HepG2 (cell line): Measurements from ENCODE around the gene ZNF587B. TPM values are rescaled to one million over a fixed set of nuclear protein-coding genes. Genes with fewer than 3 reads are reported as not detected.

ENCODE experiments used
- AKAP8 ChIP-seq: sonication (generic); formaldehyde crosslinking; IDR thresholded peaks from 2 replicates; pipeline ENCODE4 v1.5.1; 2020; ENCODE audit warnings: mild to moderate bottlenecking, missing genetic modification reagents
- CHD4 ChIP-seq: fragments of 200-600 bp; sonication (generic); IDR thresholded peaks from 2 replicates; pipeline ENCODE4 v1.7.0; 2017; ENCODE audit warnings: mild to moderate bottlenecking, low read length, borderline replicate concordance
- CTCF ChIP-seq: sonication (generic); formaldehyde crosslinking; IDR thresholded peaks from 2 replicates; pipeline ENCODE4 v1.5.0; 2020; ENCODE audit warnings: mild to moderate bottlenecking, missing genetic modification reagents, moderate library complexity
- DMAP1 ChIP-seq: IDR thresholded peaks from 2 replicates; pipeline ENCODE4 v1.6.1; 2016
- GABPA ChIP-seq, 2 experiments: IDR thresholded peaks; 2 replicates each; pipeline ENCODE4 v1.6.1; 2011 to 2016; ENCODE audit warnings: low read depth in 2 of 2, low read length in 1 of 2, missing biosample characterization in 1 of 2, missing genetic modification characterization in 1 of 2
- GABPB1 ChIP-seq: IDR thresholded peaks from 2 replicates; pipeline ENCODE4 v1.6.1; 2016; ENCODE audit warnings: mild to moderate bottlenecking, missing genetic modification reagents, moderate library complexity, missing compliant biosample characterization
- GATAD2A ChIP-seq: IDR thresholded peaks from 2 replicates; pipeline ENCODE4 v1.6.1; 2016
- GTF2F1 ChIP-seq: fragments of 150-350 bp; IDR thresholded peaks from 2 replicates; pipeline ENCODE4 v1.6.1; 2014; ENCODE audit warnings: low read length
- HDAC2 ChIP-seq: sonication (generic); formaldehyde crosslinking; IDR thresholded peaks from 2 replicates; pipeline ENCODE4 v1.4.0; 2020; ENCODE audit warnings: missing genetic modification reagents
- HMG20B ChIP-seq: conservative IDR thresholded peaks from 2 replicates; pipeline ENCODE4 v1.6.1; 2016; ENCODE audit warnings: missing genetic modification reagents, missing compliant biosample characterization
- HOXD1 ChIP-seq: sonication (generic); formaldehyde crosslinking; IDR thresholded peaks from 2 replicates; pipeline ENCODE4 v1.5.0; 2020; ENCODE audit warnings: missing genetic modification reagents
- NFYC ChIP-seq: IDR thresholded peaks from 2 replicates; pipeline ENCODE4 v1.6.1; 2016; ENCODE audit warnings: missing genetic modification reagents, missing compliant biosample characterization
- REXO4 ChIP-seq: sonication (generic); formaldehyde crosslinking; IDR thresholded peaks from 2 replicates; pipeline ENCODE4 v1.8.0; 2022; ENCODE audit warnings: missing genetic modification reagents, mild to moderate bottlenecking, borderline replicate concordance
- SAP130 ChIP-seq: IDR thresholded peaks from 2 replicates; pipeline ENCODE4 v1.6.1; 2016; ENCODE audit warnings: low read depth
- SP2 ChIP-seq: sonication (generic); formaldehyde crosslinking; IDR thresholded peaks from 2 replicates; pipeline ENCODE4 v1.5.1; 2020; ENCODE audit warnings: mild to moderate bottlenecking, missing genetic modification reagents
- YY1 ChIP-seq: IDR thresholded peaks from 2 replicates; pipeline ENCODE4 v1.6.1; 2011; ENCODE audit warnings: low read length, low read depth, moderate library complexity, mild to moderate bottlenecking; ENCODE audit not compliant: insufficient read depth, insufficient replicate concordance
- ZNF280B ChIP-seq: sonication (generic); formaldehyde crosslinking; IDR thresholded peaks from 2 replicates; pipeline ENCODE4 v1.5.0; 2020; ENCODE audit warnings: missing genetic modification reagents, mild to moderate bottlenecking, borderline replicate concordance
- ZNF570 ChIP-seq: sonication (generic); formaldehyde crosslinking; IDR thresholded peaks from 2 replicates; pipeline ENCODE4 v1.4.0; 2020; ENCODE audit warnings: mild to moderate bottlenecking, missing genetic modification reagents, borderline replicate concordance
- ZUFSP ChIP-seq: sonication (generic); formaldehyde crosslinking; IDR thresholded peaks from 2 replicates; pipeline ENCODE4 v1.9.0; 2021; ENCODE audit warnings: missing genetic modification reagents, mild to moderate bottlenecking, borderline replicate concordance
- polyA plus RNA-seq, 8 experiments: library from polyadenylated mRNA; depleted of rRNA in 3 of 8; stranded (reverse) in 7 of 8; unstranded in 1 of 8; fragments of >200 nt; fragmentation: Illumina TruSeq in 4 of 8; extraction: Trizol in 4 of 8; gene quantifications; 2 replicates each; pipeline versions ENCODE4 v1.2.1 to v1.2.3, GENCODE V29; 2011 to 2016; ENCODE audit warnings: low read depth in 4 of 8, missing spikeins in 1 of 8, mixed read lengths in 1 of 8; ENCODE audit not compliant: insufficient read depth in 1 of 8
- total RNA-seq, 5 experiments: library from RNA; depleted of rRNA; stranded (reverse); fragments of >200 nt; fragmentation: Illumina TruSeq; extraction: Trizol; gene quantifications; 2 replicates each; pipeline ENCODE4 v1.2.3, GENCODE V29; 2016; ENCODE audit warnings: low read depth in 1 of 5
- TF ChIP-seq, protein P1 (sequence below): sonication (generic); formaldehyde crosslinking; IDR thresholded peaks from 2 replicates; pipeline ENCODE4 v1.4.0; 2020; ENCODE audit warnings: missing genetic modification reagents
- TF ChIP-seq, protein P2 (sequence below): sonication (generic); formaldehyde crosslinking; IDR thresholded peaks from 2 replicates; pipeline ENCODE4 v1.4.0; 2020; ENCODE audit warnings: missing genetic modification reagents

The ZNF587B gene
- total and polyA plus RNA-seq, 2 of the 13 experiments (the other 11 are each of a cell fraction or from before 2014, with no cell fraction given), result 5.2 to 29.9 TPM

GRCh38 chr19:57830071-57830602, at the start of gene ZNF587B (continued):
- TF ChIP-seq, protein P1, sequence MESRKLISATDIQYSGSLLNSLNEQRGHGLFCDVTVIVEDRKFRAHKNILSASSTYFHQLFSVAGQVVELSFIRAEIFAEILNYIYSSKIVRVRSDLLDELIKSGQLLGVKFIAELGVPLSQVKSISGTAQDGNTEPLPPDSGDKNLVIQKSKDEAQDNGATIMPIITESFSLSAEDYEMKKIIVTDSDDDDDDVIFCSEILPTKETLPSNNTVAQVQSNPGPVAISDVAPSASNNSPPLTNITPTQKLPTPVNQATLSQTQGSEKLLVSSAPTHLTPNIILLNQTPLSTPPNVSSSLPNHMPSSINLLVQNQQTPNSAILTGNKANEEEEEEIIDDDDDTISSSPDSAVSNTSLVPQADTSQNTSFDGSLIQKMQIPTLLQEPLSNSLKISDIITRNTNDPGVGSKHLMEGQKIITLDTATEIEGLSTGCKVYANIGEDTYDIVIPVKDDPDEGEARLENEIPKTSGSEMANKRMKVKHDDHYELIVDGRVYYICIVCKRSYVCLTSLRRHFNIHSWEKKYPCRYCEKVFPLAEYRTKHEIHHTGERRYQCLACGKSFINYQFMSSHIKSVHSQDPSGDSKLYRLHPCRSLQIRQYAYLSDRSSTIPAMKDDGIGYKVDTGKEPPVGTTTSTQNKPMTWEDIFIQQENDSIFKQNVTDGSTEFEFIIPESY (CRISPR knock-in tag), result peak; percentile 97
- TF ChIP-seq SP2 (CRISPR knock-in tag) (0 out of 2 replicates have a peak, but pooled peaks have one; percentile 25), CTCF (CRISPR knock-in tag) (peak; percentile 72), DMAP1 (CRISPR knock-in tag) (0 out of 2 replicates have a peak, but pooled peaks have one; percentile 28), HOXD1 (no peak), CHD4 (no peak), SAP130 (CRISPR knock-in tag) (0 out of 2 replicates have a peak, but pooled peaks have one; percentile 23), NFYC (CRISPR knock-in tag) (peak; percentile 43; the same call in 1 of the 2 replicates), GABPA (IDR thresholded peaks at IDR 0.05; ENCODE audit: low read depth, low read length) (peak; percentile 56), GABPA (CRISPR knock-in tag; IDR thresholded peaks at IDR 0.05; ENCODE audit: low read depth) (peak; percentile 91), GTF2F1 (no peak), REXO4 (CRISPR knock-in tag) (no peak), ZNF570 (CRISPR knock-in tag) (no peak), YY1 (peak; percentile 78), HMG20B (CRISPR knock-in tag) (no peak), ZNF280B (CRISPR knock-in tag) (peak; percentile 64; the same call in 1 of the 2 replicates), GATAD2A (0 out of 2 replicates have a peak, but pooled peaks have one; percentile 22), ZUFSP (CRISPR knock-in tag) (no peak), AKAP8 (no peak), GABPB1 (CRISPR knock-in tag) (peak; percentile 81), HDAC2 (CRISPR knock-in tag) (no peak)
- TF ChIP-seq, protein P2, sequence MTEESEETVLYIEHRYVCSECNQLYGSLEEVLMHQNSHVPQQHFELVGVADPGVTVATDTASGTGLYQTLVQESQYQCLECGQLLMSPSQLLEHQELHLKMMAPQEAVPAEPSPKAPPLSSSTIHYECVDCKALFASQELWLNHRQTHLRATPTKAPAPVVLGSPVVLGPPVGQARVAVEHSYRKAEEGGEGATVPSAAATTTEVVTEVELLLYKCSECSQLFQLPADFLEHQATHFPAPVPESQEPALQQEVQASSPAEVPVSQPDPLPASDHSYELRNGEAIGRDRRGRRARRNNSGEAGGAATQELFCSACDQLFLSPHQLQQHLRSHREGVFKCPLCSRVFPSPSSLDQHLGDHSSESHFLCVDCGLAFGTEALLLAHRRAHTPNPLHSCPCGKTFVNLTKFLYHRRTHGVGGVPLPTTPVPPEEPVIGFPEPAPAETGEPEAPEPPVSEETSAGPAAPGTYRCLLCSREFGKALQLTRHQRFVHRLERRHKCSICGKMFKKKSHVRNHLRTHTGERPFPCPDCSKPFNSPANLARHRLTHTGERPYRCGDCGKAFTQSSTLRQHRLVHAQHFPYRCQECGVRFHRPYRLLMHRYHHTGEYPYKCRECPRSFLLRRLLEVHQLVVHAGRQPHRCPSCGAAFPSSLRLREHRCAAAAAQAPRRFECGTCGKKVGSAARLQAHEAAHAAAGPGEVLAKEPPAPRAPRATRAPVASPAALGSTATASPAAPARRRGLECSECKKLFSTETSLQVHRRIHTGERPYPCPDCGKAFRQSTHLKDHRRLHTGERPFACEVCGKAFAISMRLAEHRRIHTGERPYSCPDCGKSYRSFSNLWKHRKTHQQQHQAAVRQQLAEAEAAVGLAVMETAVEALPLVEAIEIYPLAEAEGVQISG, result peak; percentile 55; the same call in 1 of the 2 replicates
